ENCODE data around the gene TMEM74B.
A peak's percentile ranks its signal among the peaks of the same experiment; 100 is the strongest.

Gene TMEM74B

GRCh38 chr20:1204576-1204975 lies 19.8 kb upstream of the TMEM74B start:
- DNase-seq = no peak

GRCh38 chr20:1204113-1204512 lies 19.3 kb upstream of the TMEM74B start:
- no peak for DNase-seq

GRCh38 chr20:1203630-1204029 lies 18.8 kb upstream of the TMEM74B start:
- no peak for DNase-seq

GRCh38 chr20:1202762-1203504 lies 18.2 kb upstream of the TMEM74B start, which contains the start of gene C20orf202:
Gene C20orf202 (plus strand): TSS chr20:1203454. CDS start chr20:1203586, 132 bp downstream.
- no peak for DNase-seq

GRCh38 chr20:1199964-1200363 lies 15.2 kb upstream of the TMEM74B start:
- no peak for DNase-seq

GRCh38 chr20:1199212-1199873 lies 14.6 kb upstream of the TMEM74B start:
- no peak for DNase-seq

- DNase-seq = no peak
These were observed 14.0 kb upstream of the TMEM74B start for GRCh38 chr20:1198751-1199150.

GRCh38 chr20:1197801-1198200 lies 13.0 kb upstream of the TMEM74B start:
- DNase-seq = no peak

GRCh38 chr20:1196634-1197033 lies 11.9 kb upstream of the TMEM74B start:
- DNase-seq = no peak

GRCh38 chr20:1195226-1195625 lies 10.4 kb upstream of the TMEM74B start:
- no peak for DNase-seq

GRCh38 chr20:1191299-1191698 lies 6.5 kb upstream of the TMEM74B start:
- DNase-seq = no peak

GRCh38 chr20:1190847-1191246 lies 6.1 kb upstream of the TMEM74B start:
- DNase-seq = no peak

- DNase-seq = no peak
These were observed 5.0 kb upstream of the TMEM74B start for GRCh38 chr20:1189827-1190226.

GRCh38 chr20:1188347-1188746 lies 3.6 kb upstream of the TMEM74B start:
- no peak for DNase-seq

- no peak for DNase-seq
These were observed 2.9 kb upstream of the TMEM74B start for GRCh38 chr20:1187605-1188171.

GRCh38 chr20:1186367-1186991 lies 1.7 kb upstream of the TMEM74B start:
- DNase-seq = no peak

GRCh38 chr20:1185790-1186334 lies 1.1 kb upstream of the TMEM74B start:
- DNase-seq = peak; percentile 22

GRCh38 chr20:1185316-1185741 lies 548 bp upstream of the TMEM74B start:
- DNase-seq = no peak

GRCh38 chr20:1184260-1184637 lies 532 bp downstream of the TMEM74B start:
- no peak for DNase-seq

- no peak for DNase-seq
These were observed 1.6 kb downstream of the TMEM74B start for GRCh38 chr20:1183153-1183552.

- no peak for DNase-seq
These were observed 2.7 kb downstream of the TMEM74B start for GRCh38 chr20:1182106-1182505.

- no peak for DNase-seq
These were observed 3.8 kb downstream of the TMEM74B start for GRCh38 chr20:1180949-1181348.

- no peak for DNase-seq
These were observed 6.2 kb downstream of the TMEM74B start for GRCh38 chr20:1178623-1179022.
